ENCODE results near the gene PIK3CA.
A peak's percentile ranks its signal among the peaks of the same experiment; 100 is the strongest.

PIK3CA gene

DNA sequence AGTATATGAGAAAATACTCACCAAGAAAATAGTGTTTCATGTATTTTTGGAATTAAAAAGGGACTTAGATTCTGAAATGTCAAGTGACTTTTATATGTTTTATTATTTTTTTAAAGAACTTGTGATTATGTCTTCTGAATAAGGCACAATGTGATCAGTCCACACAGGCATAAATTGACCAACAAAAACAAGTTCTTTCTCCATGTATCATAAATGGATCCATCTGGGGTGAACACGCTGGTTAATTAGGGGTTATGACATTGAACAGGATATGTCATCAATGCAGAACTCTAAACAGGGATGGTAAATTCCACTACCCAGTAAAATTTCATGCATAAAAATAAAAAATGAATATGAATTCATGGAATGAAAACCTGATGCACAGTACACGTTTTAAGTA is 31.3 kb upstream of the PIK3CA start:
- no peak for TF ChIP-seq ZFX (IDR thresholded peaks at IDR 0.05)
- no peak for TF ChIP-seq CTCF (conservative IDR thresholded peaks at IDR 0.05)
- no peak overlapping the region for H3K27ac ChIP-seq

- H3K27ac ChIP-seq = peak overlapping the region; percentile 37
Measured at GRCh38 chr3:179132191-179132890, 15.8 kb upstream of the PIK3CA start.

DNA sequence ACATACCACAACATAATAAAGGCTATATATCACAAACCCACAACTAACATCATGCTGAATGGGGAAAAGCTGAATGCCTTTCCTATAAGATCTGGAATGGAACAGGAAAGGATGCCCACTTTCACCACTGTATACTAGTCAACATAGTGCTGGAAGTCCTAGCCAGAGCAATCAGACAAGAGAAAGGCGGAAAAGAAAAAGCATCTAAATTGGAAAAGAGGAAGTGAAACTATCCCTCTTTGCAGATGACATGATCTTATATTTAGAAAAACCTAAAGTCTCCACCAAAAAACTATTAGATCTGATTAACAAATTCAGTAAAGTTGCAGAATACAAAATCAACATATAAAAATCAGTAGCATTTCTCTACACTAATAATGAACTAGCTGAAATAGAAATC is 14.6 kb upstream of the PIK3CA start:
- H3K27ac ChIP-seq = no peak overlapping the region
- no peak for TF ChIP-seq ZFX (IDR thresholded peaks at IDR 0.05)
- TF ChIP-seq CTCF (conservative IDR thresholded peaks at IDR 0.05) = no peak

GRCh38 chr3:179136195-179136594 is 12.0 kb upstream of the PIK3CA start:
- H3K27ac ChIP-seq = no peak overlapping the region
- TF ChIP-seq ZFX (IDR thresholded peaks at IDR 0.05) = no peak
- TF ChIP-seq CTCF (conservative IDR thresholded peaks at IDR 0.05) = no peak

- no peak overlapping the region for H3K27ac ChIP-seq
- TF ChIP-seq CTCF (conservative IDR thresholded peaks at IDR 0.05) (no peak), ZFX (IDR thresholded peaks at IDR 0.05) (no peak)
Measured at GRCh38 chr3:179141890-179142289, 6.3 kb upstream of the PIK3CA start.

- TF ChIP-seq CTCF (conservative IDR thresholded peaks at IDR 0.05) (peak; percentile 91), ZFX (IDR thresholded peaks at IDR 0.05) (no peak)
- peak overlapping the region; percentile 65; the same call in 1 of the 2 replicates for H3K27ac ChIP-seq
Measured at GRCh38 chr3:179146911-179147513, 1.1 kb upstream of the PIK3CA start.

- TF ChIP-seq ZFX (IDR thresholded peaks at IDR 0.05) (no peak), CTCF (conservative IDR thresholded peaks at IDR 0.05) (peak; percentile 69)
Measured at GRCh38 chr3:179147514-179147872, 664 bp upstream of the PIK3CA start.

More at GRCh38 chr3:179147514-179147872, 664 bp upstream of the PIK3CA start:
- H3K27ac ChIP-seq = peak overlapping the region; percentile 65

All from C4-2B (cell line).